ENCODE data around the gene ERC1.

ERC1 gene

DNA sequence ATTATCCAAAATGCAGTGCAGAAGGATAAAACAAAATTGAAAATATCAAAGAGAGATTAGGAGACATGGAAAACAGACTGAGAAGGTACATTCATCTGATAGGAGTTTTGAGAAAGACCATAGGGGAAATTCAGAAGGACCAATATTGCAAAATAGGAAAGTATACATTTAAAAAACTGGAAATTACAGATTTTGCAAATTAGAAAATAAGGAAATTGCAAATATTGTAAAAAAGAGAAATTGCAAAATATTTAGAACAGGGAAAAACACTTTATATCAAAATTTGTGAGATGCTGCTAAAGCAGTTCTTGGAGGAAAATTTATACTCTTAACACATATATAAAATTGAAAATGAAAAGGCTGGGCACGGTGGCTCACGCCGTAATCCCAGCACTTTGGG lies 410.9 kb downstream of the ERC1 start:
- POLR2A ChIA-PET (ENCODE audit: low non-redundant PET), result no interaction called here

DNA sequence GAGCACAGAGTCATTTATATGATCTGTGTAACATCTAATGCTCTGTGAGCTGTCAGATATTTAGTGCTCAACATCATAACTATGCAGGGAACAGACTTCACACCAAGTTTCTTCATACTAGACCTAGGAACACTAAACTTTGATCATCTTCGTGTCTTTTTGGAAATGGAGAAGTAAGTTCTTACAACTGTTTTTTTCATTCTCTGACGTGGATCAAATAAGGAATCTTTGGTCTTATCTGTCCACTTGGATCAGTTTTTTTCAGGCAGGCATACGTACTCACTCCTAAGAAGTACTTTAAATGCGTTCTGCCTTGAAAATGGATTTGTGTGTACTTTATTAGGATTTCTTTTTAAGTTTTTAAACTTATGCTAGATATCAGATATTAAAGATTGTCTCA lies 412.4 kb downstream of the ERC1 start:
- CTCF ChIA-PET, result no interaction called here
- POLR2A ChIA-PET (ENCODE audit: low non-redundant PET), result no interaction called here
- DNase-seq (ENCODE audit: low spot score), result no peak

More for the DNA sequence above, 410.9 kb downstream of the ERC1 start:
- TF ChIP-seq, protein P1, sequence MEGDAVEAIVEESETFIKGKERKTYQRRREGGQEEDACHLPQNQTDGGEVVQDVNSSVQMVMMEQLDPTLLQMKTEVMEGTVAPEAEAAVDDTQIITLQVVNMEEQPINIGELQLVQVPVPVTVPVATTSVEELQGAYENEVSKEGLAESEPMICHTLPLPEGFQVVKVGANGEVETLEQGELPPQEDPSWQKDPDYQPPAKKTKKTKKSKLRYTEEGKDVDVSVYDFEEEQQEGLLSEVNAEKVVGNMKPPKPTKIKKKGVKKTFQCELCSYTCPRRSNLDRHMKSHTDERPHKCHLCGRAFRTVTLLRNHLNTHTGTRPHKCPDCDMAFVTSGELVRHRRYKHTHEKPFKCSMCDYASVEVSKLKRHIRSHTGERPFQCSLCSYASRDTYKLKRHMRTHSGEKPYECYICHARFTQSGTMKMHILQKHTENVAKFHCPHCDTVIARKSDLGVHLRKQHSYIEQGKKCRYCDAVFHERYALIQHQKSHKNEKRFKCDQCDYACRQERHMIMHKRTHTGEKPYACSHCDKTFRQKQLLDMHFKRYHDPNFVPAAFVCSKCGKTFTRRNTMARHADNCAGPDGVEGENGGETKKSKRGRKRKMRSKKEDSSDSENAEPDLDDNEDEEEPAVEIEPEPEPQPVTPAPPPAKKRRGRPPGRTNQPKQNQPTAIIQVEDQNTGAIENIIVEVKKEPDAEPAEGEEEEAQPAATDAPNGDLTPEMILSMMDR (conservative IDR thresholded peaks at IDR 0.05; ENCODE audit: low read depth), result no peak
- CTCF ChIA-PET, result interaction anchor here (0.5 kb wide), 1 partner anchor 1347 kb away, joined by 3 read pairs; no protein-coding TSS in a partner anchor
- H3K27ac ChIP-seq, result no peak overlapping the region
- DNase-seq (ENCODE audit: low spot score), result no peak

DNA sequence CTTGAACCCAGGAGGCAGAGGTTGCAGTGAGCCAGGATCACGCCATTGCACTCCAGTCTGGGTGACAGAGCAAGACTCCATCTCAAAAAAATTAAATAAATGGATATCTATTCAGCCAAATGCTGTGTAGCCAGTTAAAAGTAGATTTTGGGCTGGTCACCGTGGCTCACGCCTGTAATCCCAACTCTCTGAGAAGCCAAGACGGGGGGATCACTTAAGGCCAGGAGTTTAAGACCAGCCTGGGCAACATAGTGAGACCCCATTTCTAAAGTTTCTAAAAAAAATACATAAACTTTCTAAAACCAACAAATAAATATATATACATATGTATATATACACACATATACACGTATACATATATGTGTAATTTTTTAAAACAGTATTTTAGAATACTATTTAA lies 414.6 kb downstream of the ERC1 start:
- POLR2A ChIA-PET (ENCODE audit: low non-redundant PET), result no interaction called here
- CTCF ChIA-PET, result interaction anchor here (0.6 kb wide), 1 partner anchor 633 kb away, joined by 3 read pairs; no protein-coding TSS in a partner anchor
- no peak for DNase-seq (ENCODE audit: low spot score)
- TF ChIP-seq, protein P1 (conservative IDR thresholded peaks at IDR 0.05; ENCODE audit: low read depth), result no peak
- H3K27ac ChIP-seq, result no peak overlapping the region

More for the DNA sequence above, 412.4 kb downstream of the ERC1 start:
- TF ChIP-seq, protein P1 (conservative IDR thresholded peaks at IDR 0.05; ENCODE audit: low read depth), result no peak
- no peak overlapping the region for H3K27ac ChIP-seq

DNA sequence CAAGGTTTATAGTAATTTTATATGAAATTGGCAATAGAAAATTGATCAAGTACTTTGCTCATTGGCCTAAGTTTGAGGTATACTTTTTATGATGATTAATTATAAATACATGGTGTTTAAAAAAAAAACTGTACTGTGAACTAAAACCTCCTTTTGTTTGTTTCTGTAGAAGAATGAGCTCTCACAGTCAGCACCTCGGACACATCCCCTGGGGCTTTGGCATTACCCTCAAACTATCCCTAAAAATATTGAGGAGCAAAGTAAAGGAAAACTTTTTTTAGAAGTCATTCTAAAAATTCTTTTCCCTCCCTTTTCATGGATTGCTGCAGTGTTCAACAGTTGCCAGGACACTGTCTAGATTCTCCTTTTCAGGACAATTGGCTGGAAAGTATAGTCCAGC lies 419.8 kb downstream of the ERC1 start:
- H3K27ac ChIP-seq, result no peak overlapping the region
- TF ChIP-seq, protein P1 (conservative IDR thresholded peaks at IDR 0.05; ENCODE audit: low read depth), result no peak
- CTCF ChIA-PET, result no interaction called here
- no peak for DNase-seq (ENCODE audit: low spot score)
- POLR2A ChIA-PET (ENCODE audit: low non-redundant PET), result no interaction called here

DNA sequence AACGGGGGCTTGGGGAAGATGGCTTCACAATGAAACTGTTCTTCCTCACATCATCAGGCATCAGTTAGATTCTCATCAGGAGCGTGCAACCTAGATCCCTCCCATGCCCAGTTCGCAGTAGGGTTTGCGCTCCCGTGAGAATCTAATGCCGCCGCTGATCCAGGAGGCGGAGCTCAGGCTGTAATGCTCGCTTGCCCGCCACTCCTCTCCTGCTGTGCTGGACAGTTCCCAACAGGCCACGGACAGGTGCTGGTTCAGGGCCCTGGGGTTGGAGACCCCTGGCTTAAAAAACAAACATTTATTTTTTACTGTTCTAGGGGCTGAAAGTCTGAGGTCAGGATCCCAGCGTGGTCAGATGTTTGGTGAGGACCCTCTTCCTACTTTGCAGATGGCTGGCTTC lies 422.9 kb downstream of the ERC1 start:
- ChIA-PET CTCF (no interaction called here), POLR2A (ENCODE audit: low non-redundant PET) (no interaction called here)
- H3K27ac ChIP-seq, result no peak overlapping the region
- TF ChIP-seq, protein P1 (conservative IDR thresholded peaks at IDR 0.05; ENCODE audit: low read depth), result no peak
- no peak for DNase-seq (ENCODE audit: low spot score)

DNA sequence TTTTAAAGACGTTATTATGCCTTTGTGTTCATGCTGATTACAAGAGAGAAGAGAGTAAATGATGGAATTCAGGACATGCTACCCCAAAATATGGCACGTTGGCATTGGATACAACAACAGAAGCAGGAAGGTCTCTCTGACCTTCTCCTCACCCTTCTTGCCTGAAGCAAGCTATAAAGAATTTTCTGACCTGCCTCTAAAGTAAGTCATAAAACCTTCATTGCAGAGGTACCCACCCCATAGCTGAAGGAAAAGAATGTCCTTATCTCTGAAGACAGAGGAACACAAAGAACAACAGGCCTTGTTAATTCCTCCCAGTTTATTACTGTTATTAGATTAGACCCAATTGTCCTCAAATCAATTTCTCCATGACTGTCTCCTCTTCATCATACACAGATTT lies 427.1 kb downstream of the ERC1 start:
- TF ChIP-seq, protein P1 (conservative IDR thresholded peaks at IDR 0.05; ENCODE audit: low read depth), result no peak

More for the DNA sequence above, 427.1 kb downstream of the ERC1 start:
- ChIA-PET POLR2A (ENCODE audit: low non-redundant PET) (no interaction called here), CTCF (no interaction called here)
- no peak overlapping the region for H3K27ac ChIP-seq
- DNase-seq (ENCODE audit: low spot score), result no peak

Measured in RWPE1 (cell line).